ENCODE data around the gene PRDM2. TPM values are rescaled to one million over a fixed set of nuclear protein-coding genes. Genes with fewer than 3 reads are reported as not detected.
"Not testable (repeated sequence)": the region's sequence is repeated elsewhere in the genome, so short reads cannot be mapped to it uniquely, and the experiment has no call there.

Gene PRDM2
- total RNA-seq, 1 experiment from 2014 or later: 28.4 TPM

GRCh38 chr1:13707164-13707563 is 7.2 kb downstream of the PRDM2 start:
- H3K36me3 ChIP-seq: no peaks in the 10 kb centered on the region
- no peaks in the 10 kb centered on the region for H3K4me1 ChIP-seq
- H3K4me3 ChIP-seq: no peak overlapping the region
- peaks cover 12% of the 10 kb centered on the region for H3K27me3 ChIP-seq
- no peak for DNase-seq
- H3K27ac ChIP-seq: no peak overlapping the region
- H3K9me3 ChIP-seq (replicated peaks): no peaks in the 10 kb centered on the region

DNA sequence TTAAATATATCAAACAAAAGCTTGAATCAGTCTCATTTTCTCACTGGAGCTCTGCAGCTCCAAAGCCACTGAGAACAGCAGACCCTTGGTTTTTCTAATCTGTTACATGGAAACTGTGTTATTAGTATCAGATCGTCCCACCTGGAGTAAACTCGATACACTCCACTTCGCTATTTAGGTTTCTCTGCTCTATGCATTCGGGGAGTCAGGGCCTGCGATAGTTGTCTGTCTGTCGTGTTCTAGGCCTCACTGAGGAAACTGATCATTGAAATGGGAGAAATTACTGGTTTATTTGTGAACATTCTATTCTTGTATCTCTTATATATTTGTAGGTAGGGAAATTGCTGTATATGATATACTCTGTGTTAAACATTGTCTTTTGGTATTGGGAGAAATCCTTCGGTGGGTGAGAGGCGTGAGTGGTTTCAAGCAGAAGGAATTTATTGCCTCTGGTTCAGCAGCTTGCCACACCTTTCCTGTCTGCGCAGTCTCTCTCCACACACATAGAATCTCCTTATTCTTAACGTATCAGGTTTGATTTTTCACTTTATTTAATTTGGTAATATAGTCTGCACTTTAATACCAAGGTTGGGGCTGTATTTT is 8.5 kb downstream of the PRDM2 start:
- Histone ChIP-seq H3K4me1 (no peaks in the 10 kb centered on the region), H3K9me3 (replicated peaks) (no peaks in the 10 kb centered on the region), H3K27me3 (peaks cover 5% of the 10 kb centered on the region), H3K36me3 (no peaks in the 10 kb centered on the region), H3K4me3 (no peak overlapping the region), H3K27ac (no peak overlapping the region)
- no peak for DNase-seq

DNA sequence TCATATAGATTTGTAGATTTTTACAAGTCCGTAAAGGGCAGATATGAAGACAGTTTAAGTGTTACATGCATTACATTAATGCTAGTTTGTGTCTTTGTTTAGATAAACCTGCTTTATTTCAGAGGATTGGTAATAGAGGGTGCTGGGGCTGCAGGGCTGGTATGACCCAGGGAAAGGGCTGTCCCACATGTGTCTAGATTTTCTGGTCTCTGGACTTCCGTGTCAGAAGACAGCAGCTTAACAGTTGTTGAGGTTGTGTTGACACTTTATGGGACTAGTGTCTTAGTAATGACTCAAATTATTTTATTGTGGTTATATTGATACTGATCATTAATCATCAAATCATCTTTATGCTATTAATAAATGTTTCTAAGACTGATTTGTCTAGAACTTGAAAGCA is 10.1 kb downstream of the PRDM2 start:
- Histone ChIP-seq H3K4me3 (no peak overlapping the region), H3K9me3 (replicated peaks) (no peaks in the 10 kb centered on the region), H3K27me3 (no peaks in the 10 kb centered on the region; the same call in 1 of the 2 replicates), H3K36me3 (no peaks in the 10 kb centered on the region), H3K27ac (no peak overlapping the region), H3K4me1 (no peaks in the 10 kb centered on the region)
- DNase-seq: no peak

DNA sequence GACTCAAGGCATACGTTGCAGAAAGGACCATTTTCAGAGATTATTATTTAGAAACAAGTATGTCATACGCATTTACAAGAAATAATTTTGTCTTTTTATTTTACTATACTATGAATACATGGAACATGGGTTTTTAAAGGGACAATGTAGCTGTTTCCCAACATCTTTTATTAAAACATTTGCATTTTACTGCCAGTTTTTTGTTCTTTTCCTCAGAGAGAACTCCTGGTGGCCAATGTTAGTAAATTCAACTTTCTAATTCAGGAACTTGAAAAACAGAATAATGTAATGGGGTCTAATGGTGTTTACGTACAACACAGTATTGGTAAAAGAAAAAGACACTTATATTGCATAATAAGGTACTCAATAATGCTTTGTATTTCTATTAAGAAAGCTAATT is 14.9 kb downstream of the PRDM2 start:
- H3K4me1 ChIP-seq: no peaks in the 10 kb centered on the region
- no peak for DNase-seq
- H3K36me3 ChIP-seq: no peaks in the 10 kb centered on the region
- H3K9me3 ChIP-seq (replicated peaks): no peaks in the 10 kb centered on the region
- no peak overlapping the region for H3K4me3 ChIP-seq
- H3K27me3 ChIP-seq: peaks cover 2% of the 10 kb centered on the region; the same call in 1 of the 2 replicates
- H3K27ac ChIP-seq: no peak overlapping the region

DNA sequence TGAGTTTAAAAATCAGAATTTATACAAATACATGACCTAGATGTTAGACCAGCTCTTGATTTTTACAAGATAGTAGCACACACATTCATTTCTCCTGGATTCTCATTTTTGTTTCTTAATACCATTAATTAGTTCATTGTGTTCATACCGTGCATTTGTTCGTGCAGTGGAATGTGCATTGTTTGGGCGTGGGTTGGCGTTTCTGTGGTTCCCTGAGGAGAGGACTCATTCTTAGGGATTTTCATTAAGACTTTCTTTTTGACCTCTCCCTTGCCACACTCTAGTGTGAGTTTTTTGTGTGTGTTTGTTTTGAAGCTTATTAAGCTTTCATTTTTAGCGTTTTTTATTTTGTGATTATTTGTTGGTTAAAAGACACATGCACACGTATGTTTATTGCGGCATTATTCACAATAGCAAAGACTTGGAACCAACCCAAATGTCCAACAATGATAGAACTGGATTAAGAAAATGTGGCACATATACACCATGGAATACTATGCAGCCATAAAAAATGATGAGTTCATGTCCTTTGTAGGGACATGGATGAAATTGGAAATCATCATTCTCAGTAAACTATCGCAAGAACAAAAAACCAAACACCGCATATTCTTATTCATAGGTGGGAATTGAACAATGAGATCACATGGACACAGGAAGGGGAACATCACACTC is 15.8 kb downstream of the PRDM2 start:
- not testable (repeated sequence) for H3K27me3 ChIP-seq; DNase-seq; H3K9me3 ChIP-seq (replicated peaks); H3K4me3 ChIP-seq; H3K27ac ChIP-seq; H3K4me1 ChIP-seq; H3K36me3 ChIP-seq

DNA sequence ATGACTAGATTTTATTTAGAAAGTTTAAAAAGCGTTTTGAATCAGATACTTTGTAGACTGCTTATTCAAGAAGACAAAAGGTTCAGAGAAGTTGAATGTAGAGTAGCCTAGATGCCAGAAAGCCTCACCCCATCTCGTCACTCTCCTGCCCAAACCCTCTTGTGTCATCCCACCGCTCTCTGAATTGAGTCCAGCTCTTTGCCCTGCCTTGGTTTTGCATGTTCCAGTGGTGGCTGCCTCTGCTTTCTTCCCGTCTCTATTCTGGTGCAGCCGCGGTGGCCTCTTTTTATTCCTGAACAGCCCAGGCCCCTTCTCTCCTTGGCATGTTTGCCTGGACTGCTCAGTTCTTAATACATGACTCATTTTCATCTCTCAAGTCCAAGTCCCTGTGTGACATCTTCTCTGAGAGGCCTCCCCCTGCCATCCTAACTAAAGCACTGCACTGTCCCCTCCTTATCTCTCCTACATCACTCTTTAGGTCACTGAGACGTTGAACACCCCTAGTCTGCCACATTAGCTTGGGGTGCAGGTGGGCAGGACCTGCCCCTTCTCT is 22.9 kb downstream of the PRDM2 start:
- no peak for DNase-seq
- H3K36me3 ChIP-seq: no peaks in the 10 kb centered on the region
- H3K27ac ChIP-seq: no peak overlapping the region
- no peak overlapping the region for H3K4me3 ChIP-seq
- H3K27me3 ChIP-seq: peaks cover 5% of the 10 kb centered on the region; the same call in 1 of the 2 replicates
- H3K9me3 ChIP-seq (replicated peaks): no peaks in the 10 kb centered on the region
- H3K4me1 ChIP-seq: no peaks in the 10 kb centered on the region

DNA sequence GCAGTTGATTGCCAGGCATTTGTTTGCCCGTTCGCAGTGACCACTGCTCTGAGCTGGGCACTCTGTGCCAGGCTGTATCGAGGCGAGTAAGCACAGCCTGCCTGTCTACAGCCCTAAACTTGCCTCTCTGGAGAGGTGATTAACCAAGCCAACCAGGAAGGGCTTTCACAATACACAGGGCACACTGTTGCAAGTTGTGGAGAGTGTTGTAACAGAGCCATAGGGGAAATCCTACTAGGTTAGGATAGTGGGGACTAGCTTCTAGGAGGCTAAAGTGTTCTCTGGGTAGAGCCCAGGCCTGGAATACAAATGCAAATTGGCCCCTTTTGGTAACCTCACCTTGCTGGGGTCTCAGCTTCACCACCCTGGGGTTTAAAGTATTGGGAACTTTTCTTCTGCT is 23.8 kb downstream of the PRDM2 start:
- H3K36me3 ChIP-seq: no peaks in the 10 kb centered on the region
- no peak overlapping the region for H3K4me3 ChIP-seq
- no peak for DNase-seq
- H3K4me1 ChIP-seq: no peaks in the 10 kb centered on the region
- no peaks in the 10 kb centered on the region for H3K9me3 ChIP-seq (replicated peaks)
- no peak overlapping the region for H3K27ac ChIP-seq
- peaks cover 3% of the 10 kb centered on the region; the same call in 1 of the 2 replicates for H3K27me3 ChIP-seq

GRCh38 chr1:13725714-13726175 is 25.8 kb downstream of the PRDM2 start:
- no peak overlapping the region for H3K27ac ChIP-seq
- no peak for DNase-seq

GRCh38 chr1:13728091-13728715 is 28.2 kb downstream of the PRDM2 start:
- Histone ChIP-seq H3K27me3 (peaks cover 5% of the 10 kb centered on the region; the same call in 1 of the 2 replicates), H3K4me1 (no peaks in the 10 kb centered on the region), H3K4me3 (no peak overlapping the region), H3K36me3 (no peaks in the 10 kb centered on the region), H3K9me3 (replicated peaks) (no peaks in the 10 kb centered on the region), H3K27ac (no peak overlapping the region)
- no peak for DNase-seq

More at GRCh38 chr1:13725714-13726175, 25.8 kb downstream of the PRDM2 start:
- Histone ChIP-seq H3K4me1 (no peaks in the 10 kb centered on the region), H3K27me3 (peaks cover 5% of the 10 kb centered on the region; the same call in 1 of the 2 replicates), H3K9me3 (replicated peaks) (no peaks in the 10 kb centered on the region), H3K4me3 (no peak overlapping the region), H3K36me3 (no peaks in the 10 kb centered on the region)

GRCh38 chr1:13730291-13730690 is 30.3 kb downstream of the PRDM2 start:
- Histone ChIP-seq H3K27me3 (peaks cover 5% of the 10 kb centered on the region; the same call in 1 of the 2 replicates), H3K27ac (no peak overlapping the region)

GRCh38 chr1:13730751-13731482 is 30.9 kb downstream of the PRDM2 start:
- no peak for DNase-seq
- Histone ChIP-seq H3K4me1 (no peaks in the 10 kb centered on the region), H3K9me3 (replicated peaks) (no peaks in the 10 kb centered on the region), H3K27ac (no peak overlapping the region), H3K36me3 (no peaks in the 10 kb centered on the region), H3K27me3 (peaks cover 5% of the 10 kb centered on the region; the same call in 1 of the 2 replicates), H3K4me3 (no peak overlapping the region)

More at GRCh38 chr1:13730291-13730690, 30.3 kb downstream of the PRDM2 start:
- H3K36me3 ChIP-seq: no peaks in the 10 kb centered on the region
- H3K4me3 ChIP-seq: no peak overlapping the region
- no peaks in the 10 kb centered on the region for H3K4me1 ChIP-seq
- no peak for DNase-seq
- H3K9me3 ChIP-seq (replicated peaks): no peaks in the 10 kb centered on the region

GRCh38 chr1:13731897-13732296 is 31.9 kb downstream of the PRDM2 start:
- Histone ChIP-seq H3K27me3 (peaks cover 5% of the 10 kb centered on the region; the same call in 1 of the 2 replicates), H3K4me1 (no peaks in the 10 kb centered on the region), H3K36me3 (no peaks in the 10 kb centered on the region), H3K9me3 (replicated peaks) (no peaks in the 10 kb centered on the region), H3K4me3 (no peak overlapping the region), H3K27ac (no peak overlapping the region)
- no peak for DNase-seq

DNA sequence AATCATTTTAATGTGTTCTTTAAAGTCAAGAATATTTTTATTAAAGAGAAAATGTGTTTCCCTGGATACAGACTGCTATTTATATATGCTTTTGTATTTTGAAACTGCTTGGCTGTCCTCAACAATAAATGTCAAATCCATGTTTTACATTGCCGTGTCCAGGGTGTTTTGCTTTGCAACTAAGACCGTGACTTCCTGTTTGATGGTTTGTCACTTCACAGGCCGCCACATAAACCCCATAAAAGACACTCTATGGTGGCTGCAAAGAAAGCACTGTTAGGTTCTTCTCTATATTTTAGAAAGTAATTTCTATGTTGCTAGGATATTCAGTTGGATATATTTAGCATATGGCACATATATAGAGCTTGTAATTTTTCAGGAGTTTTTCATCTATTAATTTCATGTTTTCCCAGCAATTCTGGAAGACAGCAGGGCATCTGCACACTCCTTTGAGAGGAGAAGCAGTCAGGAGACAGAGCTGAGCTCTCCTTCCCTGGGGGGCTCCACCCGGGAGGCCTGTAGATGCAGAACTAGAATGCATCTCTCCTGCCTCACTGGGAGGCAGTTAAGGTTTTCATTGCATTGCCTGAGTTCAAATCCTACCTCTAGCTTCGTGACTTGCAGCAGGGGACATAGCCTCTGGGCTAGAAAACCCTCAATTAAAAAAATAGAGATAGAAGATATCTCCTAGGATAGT is 33.1 kb downstream of the PRDM2 start:
- H3K9me3 ChIP-seq (replicated peaks): no peaks in the 10 kb centered on the region
- no peak overlapping the region for H3K4me3 ChIP-seq
- peaks cover 5% of the 10 kb centered on the region; the same call in 1 of the 2 replicates for H3K27me3 ChIP-seq
- DNase-seq: no peak
- H3K36me3 ChIP-seq: no peaks in the 10 kb centered on the region
- no peak overlapping the region for H3K27ac ChIP-seq
- H3K4me1 ChIP-seq: no peaks in the 10 kb centered on the region

DNA sequence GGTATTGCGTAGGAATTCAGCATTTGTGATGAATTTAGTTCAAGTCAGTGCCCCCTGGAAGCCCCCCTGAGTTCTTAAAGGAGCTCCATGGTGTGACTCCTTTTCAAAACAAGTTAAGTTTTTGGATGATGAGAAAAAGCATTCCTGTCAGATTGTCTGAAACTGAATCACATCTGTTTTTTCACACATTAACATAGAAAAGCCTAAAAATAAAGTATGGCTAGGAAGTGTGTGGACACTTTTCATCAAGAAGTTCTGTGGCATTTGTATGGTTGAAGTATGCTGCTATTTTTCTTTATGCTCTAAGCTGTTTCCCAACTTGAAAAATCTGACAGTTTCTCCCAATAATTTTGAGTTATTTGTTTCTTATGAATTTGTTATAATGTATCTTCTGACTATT is 33.7 kb downstream of the PRDM2 start:
- Histone ChIP-seq H3K27ac (no peak overlapping the region), H3K4me3 (no peak overlapping the region), H3K4me1 (no peaks in the 10 kb centered on the region), H3K9me3 (replicated peaks) (no peaks in the 10 kb centered on the region), H3K27me3 (peaks cover 5% of the 10 kb centered on the region; the same call in 1 of the 2 replicates), H3K36me3 (no peaks in the 10 kb centered on the region)
- no peak for DNase-seq

Data from SJCRH30 (cell line).